Left renal pelvis (tissue), 4 donors: ENCODE data around the gene DUOX2. TPM values are rescaled to one million over a fixed set of nuclear protein-coding genes. Genes with fewer than 3 reads are reported as not detected.
"Not testable (repeated sequence)": the region's sequence is repeated elsewhere in the genome, so short reads cannot be mapped to it uniquely, and the experiment has no call there.

ENCODE experiments used
- DNase-seq, 4 donors: peaks; one replicate each; pipeline ENCODE4 v3.0.0-alpha.2; 2013; ENCODE audit warnings: low read depth in 4 of 4, low spot score in 3 of 4
- polyA plus RNA-seq, 4 donors: library from polyadenylated mRNA; unstranded; fragments of 120-200 nt; gene quantifications; one replicate each; pipeline ENCODE4 v1.2.1, GENCODE V29; 2013; ENCODE audit not compliant: insufficient read length in 4 of 4

The DUOX2 gene
- polyA plus RNA-seq, 4 donors, result 0.06 to 0.22 (median 0.10) TPM

DNA sequence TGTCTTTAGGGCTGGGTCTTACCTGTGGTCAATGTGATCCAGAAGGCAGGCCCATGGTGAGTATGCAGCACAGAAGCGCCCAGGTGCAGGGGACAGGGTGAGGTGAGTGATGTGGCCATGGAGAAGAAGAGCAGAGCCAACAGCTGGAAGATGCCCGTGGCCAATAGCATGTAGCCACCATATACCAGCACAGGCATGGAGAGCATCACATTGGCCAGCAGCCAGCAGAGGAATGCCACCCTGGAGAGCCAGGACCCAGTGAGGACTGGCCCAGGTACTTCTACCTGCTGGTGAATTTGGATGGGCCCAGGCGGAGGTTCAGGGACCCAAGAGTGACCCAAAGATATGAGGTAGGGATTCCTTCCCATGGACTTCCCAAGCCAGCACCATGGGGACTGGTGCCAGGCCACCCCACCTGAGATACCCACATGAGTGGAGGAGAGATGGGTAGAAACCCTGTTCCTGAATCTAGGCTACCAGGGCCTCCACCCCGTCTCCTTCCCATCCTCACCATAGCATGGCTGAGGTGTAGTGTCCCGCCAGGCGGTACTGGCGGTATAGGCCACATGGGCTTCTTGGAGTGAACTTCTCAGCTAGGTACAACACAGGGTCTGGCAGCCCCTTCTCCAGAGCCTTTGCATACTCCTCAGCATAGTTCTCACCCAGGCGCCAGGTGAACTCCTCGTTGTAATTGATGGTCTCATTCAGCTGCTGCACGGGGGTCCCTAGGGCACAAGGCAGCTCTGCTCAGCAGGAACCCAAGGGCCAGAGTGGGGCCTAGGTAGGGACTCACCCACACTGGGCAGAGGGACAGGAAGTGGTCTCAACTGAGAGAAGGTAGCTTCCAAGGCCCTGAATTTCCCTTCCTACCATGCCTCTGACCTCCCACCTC lies 6.4 kb upstream of the DUOX2 start:
- no peak for DNase-seq

DNA sequence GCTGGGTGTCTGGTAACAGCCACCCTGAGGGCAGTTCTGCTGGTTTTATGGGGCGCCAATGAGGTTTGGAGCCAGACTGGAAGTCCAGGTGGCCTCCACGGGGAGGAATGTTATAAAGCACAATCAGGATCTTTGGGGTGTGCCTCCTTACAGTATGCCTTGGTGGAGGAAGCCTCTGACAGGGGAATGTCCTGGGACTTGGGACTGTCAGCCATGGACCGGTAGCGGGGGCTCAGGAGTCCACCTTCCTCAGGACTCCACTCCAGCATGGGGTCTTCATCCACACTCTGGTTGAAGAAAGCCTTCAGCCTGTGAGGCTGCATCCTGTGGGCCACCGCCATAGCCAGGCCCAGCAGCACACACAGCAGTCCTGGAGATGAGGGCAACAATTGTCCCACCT lies 5.0 kb upstream of the DUOX2 start:
- no peak for DNase-seq

DNA sequence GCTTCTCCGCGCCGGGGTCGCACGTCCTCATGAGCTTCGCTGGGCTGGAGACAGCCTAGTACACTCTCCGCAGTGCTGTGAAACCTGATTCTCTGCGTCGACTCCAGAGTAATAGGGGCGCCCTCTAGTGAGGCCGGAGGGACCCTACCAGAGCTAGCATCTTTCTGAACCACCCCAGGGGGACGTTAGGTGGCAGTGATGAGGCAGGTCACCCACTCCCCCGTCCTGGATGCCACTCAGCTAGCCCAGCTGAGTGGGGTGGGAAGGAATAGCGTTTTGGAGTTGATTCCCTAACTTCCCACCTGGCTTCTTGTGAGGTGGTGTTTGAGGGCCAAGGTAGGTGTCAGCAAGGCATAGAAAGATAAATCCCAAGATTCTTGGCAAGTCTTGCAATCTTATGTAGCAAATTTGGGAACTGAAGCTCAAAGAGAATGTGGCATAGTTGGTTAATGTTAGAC lies 4.2 kb upstream of the DUOX2 start:
- DNase-seq, result peak; percentile 81 to 92 (median 84)

DNA sequence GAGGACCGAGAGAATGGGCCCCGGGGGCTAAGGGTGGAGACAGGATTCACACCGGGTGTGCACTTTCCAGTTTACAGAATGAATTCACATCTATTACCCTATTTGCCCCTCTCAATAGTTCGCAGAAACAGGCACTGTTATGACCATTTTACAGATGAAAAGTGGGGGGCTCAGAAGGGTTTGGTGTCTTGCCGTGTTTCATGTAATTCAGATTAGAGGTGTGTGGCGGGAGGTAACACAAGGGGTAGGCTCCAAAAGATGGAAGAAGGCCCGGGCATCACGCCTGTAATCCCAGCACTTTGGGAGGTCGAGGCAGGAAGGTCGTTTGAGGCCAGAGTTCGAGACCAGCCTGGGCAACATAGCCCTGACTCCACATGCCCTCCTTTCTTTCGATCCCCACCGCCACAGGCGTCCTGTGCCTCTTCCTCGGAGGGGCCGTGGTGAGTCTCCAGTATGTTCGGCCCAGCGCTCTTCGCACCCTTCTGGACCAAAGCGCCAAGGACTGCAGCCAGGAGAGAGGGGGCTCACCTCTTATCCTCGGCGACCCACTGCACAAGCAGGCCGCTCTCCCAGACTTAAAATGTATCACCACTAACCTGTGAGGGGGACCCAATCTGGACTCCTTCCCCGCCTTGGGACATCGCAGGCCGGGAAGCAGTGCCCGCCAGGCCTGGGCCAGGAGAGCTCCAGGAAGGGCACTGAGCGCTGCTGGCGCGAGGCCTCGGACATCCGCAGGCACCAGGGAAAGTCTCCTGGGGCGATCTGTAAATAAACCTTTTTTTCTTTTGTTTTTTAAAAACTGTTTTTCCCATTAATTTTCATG lies 3.5 kb upstream of the DUOX2 start:
- DNase-seq, result no peak

DNA sequence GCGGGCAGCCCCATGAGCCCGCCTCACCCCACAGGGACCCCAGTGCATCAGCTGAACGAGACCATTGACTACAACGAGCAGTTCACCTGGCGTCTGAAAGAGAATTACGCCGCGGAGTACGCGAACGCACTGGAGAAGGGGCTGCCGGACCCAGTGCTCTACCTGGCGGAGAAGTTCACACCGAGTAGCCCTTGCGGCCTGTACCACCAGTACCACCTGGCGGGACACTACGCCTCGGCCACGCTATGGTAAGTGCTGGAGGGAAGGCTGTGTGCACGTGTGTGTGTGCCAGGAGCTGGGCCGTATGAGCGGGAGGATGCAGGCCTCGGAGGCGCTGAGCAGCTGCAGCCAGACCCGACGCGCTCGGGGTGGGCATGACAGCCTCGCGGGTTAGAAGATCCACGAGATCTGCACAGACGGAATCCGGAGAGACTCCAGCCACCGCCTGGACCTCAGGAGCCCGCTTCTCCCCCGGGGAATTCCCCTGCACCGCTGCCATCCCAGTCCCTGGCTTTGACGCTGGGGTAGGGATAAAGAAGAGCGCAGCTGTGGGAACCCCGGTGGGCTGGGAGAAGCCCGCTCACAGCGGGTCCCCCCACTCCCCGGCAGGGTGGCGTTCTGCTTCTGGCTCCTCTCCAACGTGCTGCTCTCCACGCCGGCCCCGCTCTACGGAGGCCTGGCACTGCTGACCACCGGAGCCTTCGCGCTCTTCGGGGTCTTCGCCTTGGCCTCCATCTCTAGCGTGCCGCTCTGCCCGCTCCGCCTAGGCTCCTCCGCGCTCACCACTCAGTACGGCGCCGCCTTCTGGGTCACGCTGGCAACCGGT lies 2.7 kb upstream of the DUOX2 start:
- no peak for DNase-seq

DNA sequence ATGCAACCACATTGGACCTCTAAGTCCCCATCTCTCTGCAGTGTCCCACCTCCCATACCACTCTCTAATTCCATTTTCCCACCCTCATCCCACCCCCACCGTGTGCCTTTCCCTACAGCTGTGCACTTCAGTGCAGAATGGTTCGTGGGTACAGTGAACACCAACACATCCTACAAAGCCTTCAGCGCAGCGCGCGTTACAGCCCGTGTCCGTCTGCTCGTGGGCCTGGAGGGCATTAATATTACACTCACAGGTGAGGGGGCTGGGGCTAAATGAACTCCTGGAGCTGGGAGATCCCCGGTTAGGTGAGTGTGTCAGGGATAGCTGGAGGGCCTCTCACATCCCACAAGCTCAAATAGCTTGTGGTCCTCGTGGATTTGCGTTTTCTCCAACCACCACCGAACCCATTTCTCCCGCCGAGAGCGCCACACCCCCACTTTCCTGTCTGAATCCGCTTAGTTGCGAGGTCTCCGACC lies 2.1 kb upstream of the DUOX2 start:
- DNase-seq, result no peak

DNA sequence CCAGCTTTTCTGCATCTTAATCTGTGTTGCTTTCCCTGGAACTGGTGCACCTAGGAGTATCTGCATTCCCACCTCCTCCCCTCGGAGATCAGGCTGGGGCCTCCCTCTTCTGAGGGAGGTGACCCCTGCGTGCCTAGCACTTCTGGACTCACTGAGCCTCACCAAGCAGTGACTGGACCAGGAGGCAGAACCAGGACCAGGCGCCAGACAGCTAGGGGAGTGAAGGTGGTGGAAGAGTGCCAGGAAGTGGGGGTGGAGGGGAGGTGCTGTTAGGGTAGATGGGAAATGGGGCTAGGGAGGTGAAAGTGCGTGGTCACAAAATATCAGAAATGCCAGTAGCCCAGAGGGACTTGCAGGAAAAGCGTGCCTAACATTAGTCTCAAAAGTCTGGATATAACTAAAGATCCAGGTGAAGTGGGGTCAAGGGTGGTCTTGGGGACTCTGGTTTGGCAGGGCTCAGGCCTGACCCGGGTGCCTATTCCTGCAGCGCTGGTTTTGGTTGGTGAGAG lies 1.4 kb upstream of the DUOX2 start:
- DNase-seq, result no peak

DNA sequence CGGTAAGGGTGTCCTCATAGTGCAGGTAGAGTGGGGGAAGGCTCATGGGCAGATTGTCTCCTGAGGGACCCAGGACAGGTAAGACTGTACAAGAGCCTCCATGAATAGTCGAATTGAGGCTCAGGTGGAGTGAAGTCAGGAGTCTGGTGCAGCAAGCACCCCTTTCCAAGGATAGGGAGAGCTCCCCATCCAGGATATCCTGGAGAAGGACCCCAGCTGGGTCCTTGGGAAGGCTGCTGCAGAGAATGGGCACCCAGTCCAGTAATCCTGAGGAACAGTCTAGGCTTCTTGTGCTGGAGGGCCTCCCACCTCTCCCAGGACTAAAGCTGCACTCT lies 746 bp upstream of the DUOX2 start:
- DNase-seq, result no peak

DNA sequence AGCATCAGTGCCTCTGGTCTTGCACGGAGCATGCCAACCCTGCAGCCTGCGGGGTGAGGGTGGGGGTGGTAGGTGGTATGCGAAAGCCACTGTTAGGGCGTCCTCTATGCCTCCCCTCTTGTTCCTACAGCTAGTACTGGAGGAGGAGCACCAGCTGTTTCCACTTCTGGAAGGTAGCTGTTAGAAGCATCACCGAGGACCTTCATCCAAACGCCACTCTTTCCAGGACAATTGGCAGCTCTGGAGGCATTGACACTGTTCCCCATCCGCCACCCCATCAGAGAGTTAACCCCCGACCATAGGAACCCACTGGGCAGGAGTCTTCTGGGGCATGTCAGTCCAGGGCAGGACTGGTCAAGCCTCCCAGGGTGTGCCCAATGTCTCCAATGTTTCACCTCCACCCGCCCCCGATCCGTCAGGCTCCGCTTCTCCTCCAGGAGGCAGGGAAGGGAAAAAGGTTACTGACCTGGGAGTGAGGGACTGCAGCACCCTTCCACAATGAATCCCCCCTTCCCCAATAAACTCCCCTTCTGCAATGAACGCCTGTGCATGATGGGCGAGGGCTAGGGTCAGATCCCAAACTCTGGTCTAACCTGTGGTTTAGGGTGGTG lies 487 bp downstream of the DUOX2 start:
- DNase-seq, result no peak

DNA sequence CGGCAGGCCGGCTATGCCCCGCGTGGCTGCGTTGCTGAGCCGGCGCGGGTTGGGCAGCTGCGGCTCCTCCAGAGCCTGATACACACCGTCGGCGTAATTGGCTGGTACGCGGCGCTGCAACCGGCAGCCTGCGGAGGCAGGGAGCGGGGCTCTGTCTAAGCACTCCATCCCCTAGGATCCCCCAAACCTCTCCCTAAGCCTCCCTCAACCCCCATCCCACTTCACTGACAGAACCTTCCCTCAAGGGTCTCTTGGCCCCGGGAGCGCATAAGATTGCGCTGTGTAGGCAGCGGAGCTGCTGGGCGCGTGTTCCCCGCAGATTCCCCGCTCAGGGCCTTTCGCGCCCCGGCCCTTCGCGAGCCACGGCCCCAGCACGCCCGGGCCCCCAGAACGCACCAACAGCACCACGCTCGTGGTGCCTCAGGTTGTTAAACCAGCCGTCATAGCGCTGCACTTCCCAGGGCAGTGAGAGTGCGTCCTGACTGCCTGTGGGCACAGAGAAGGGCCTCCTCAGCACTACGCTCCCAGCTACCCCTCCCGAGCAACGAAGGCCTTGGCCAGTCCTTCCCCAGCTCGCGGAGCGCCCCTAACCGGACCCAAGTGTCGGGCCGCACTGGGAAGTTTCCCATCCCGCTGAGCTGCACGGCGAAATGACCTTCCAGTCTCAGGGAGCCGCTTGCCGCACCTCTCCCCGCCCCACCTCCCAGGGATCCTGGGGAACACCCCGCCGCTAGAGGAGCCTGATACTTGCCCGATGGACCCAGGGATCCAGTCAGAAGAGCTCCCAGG lies 1.2 kb downstream of the DUOX2 start:
- DNase-seq, result no peak

DNA sequence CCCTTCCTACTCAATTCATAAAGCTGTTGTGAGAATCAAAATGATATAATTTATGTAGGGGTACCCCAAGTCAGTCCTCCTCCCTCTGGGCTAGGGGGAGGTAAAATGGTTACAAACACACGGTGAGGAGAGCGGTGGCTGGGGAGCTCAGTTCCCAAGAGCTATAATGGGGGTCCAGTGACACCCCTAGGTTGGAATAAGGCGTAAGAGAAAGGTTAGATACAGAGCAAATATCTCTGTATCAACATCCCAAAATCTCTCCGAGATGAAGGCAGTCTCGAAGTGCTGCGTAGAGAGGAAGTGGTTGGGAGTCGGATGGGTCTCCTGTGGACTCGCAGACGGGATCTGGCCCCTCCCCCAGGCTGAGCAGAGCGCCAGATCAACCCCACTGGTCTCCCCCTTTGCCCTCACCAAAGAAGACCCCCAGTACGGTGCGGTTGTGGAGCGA lies 1.8 kb downstream of the DUOX2 start:
- DNase-seq, result no peak

DNA sequence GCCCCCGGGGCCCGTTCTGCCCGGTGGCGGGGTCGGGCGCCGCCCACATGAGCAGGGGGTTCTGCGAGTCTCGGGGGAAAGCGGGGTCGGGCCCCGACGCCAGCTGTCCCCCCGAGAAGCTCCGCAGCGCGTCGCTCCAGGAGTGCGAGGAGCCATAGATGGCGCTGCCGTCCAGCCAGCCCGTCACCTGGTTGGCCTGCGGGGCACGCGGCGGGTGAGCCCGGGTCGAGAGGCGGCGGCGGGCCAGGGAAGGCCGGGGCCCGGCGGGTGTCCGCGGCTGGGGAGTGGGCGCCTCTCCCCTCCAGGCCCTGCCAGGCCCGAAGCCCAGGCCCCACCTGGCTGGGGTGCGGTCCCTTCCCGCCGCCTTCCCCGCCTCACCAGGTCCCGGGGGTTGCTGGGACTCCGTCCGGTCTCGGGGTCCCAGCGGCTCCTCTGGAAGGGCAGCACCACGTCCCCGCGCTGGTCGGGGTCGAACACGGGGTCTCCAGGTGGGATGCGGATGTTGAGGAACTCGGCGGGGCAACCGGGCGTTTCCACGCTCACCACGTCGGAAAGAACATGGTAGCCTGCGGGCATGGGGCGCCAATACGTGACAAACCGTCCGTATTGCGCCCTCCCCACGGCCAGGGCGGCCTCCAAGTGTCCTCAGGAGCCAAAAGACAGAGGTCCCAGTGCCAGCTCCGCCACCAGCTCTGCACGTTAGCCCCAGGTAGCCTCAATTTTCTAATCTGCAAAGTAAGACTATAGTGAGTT lies 2.4 kb downstream of the DUOX2 start:
- no peak for DNase-seq

DNA sequence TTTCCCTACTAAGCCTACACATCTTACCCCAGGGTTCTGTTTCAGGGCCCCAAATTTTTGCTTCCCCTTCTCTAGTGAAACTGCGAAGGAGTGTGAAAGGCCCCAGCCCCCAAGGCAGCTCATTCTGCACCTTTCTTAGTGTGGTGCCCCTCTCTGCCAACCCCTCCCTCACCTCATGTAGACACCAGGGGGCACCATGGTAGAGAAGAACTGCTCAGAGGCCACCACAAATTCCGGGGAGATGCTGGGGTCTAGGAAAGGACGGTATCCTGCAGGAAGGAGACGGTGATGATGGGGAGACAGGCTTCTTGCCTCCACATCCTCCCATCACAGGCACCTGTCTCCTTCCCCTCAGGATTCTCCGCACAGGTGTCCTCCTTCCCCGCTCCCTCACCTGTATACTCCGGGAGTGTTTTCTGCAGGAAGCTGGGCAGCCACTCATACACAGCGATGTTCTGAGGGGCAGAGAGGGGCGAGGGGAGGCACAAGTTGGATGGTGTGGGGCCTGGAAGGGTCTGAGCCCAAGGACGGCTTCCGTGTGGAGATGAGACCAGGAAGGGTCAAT lies 3.6 kb downstream of the DUOX2 start:
- no peak for DNase-seq

DNA sequence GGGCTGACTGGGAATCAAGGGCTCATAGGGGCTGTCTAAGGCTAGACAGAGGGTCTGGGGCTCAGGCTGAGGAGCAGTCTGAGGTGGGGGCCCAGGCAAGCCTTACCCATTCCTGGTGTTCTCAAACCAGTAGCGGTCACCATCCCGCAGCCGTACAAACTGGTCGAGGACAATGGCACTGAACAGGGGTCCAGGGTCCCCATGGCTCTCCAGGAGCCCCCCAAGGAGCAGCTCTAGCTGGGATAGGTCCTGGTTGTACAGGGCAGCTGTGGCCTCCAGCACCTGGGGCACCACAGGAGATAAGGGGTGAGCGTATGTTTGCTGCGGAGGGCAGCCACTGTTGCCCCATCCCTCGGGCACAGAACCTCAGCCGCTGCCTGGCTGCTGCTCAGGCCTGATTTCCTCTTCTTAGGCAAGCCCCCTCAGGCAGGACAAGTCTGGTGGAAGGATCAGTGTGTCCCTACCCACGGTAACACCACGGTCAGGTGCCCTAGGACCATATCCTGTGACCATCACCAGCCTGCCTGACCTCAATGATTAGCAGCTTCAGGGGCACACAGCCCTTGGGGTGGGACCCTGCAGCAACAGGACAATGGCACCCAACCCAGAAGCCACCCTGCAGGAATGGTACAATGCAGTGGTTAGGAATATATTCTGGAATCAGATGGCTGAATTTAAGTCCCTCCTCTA lies 5.9 kb downstream of the DUOX2 start:
- no peak for DNase-seq

DNA sequence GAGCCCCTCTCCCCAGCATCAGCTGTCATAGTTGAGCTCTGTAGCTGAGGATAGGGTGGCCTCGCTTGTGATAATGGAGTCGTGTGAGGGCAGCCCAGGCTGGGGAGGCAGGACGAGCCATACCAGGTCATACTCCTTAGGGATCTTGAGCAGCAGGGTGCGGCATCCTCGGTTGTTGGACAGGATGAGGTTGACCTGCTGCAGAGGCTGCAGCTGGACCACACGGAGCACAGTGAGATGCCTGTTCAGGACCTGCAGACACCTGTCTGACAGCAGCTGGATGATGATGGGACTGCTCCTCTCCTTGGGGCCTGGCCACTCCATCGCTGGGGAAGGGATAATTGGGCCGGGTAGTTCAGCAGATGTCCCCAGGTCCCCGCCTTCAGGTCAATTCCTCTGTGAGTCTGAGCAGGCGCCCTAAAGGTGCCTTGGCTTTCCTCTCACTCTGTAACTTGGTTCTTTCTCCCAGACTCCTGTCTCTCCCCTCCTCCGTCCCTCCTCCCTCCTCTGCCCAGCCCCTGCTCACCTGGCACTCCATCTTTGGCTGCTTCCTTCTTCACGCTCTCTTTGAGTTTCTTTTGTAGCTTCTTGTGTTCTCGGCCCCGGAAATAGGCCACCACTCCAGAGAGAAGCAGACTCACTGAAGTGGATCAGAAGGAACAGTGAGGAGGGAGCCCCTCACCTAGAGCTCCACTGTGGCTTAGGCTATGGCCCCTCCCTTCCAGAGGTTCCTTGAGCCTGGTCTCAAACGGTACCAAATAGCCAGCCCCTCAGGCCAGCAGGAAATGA lies 7.8 kb downstream of the DUOX2 start:
- no peak for DNase-seq

DNA sequence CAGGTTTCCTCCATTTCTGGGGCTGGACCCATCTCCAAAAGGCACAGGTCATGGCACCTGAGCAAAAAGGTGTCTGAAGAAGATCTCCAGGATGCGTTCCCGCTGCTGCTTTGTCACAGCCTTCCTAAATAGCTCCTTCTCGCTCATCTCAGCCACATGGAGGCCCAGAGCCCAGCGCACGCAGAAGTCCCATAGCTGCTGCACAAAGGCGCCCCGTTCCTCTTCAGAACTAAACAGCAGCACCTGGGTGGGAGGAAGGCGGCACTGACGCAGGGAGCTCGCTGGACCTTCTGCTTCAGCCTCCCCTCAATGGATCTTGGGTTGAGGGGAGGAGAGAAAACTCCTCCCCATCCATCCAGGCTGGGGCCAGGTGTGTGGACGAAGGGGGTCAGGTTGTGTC lies 8.4 kb downstream of the DUOX2 start:
- DNase-seq, result no peak

DNA sequence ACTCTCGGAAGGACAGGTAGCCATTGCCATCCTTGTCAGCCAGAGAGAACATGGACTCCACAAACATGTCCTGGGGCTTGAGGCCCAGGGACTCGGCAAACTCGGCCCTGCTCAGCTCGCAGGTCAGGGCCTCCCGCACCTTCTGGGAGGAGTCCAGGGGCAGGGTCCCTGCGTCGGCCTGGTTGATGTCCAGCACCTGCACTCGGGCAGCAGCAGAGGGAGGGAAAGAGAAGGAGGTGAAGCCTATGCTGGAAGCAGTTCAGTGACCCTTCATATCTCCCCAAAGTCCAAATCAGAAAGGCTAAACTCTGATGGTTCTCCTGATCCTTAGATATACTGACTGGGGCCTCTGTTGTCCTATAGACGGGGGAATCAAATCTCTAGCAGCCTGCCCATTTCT lies 9.8 kb downstream of the DUOX2 start:
- DNase-seq, result not testable (repeated sequence)
